Ishikawa (cell line): ENCODE data around the gene SNCAIP.

ENCODE experiments used
- CEBPB ChIP-seq: IDR thresholded peaks from 2 replicates; pipeline ENCODE4 v1.6.1; 2012
- CREB1 ChIP-seq: IDR thresholded peaks from 2 replicates; pipeline ENCODE4 v1.6.1; 2012; ENCODE audit warnings: low read depth
- EGR1 ChIP-seq: IDR thresholded peaks from 2 replicates; pipeline ENCODE4 v1.6.1; 2012
- EP300 ChIP-seq: IDR thresholded peaks from 2 replicates; pipeline ENCODE4 v1.6.1; 2012; ENCODE audit warnings: borderline replicate concordance
- FOXM1 ChIP-seq: IDR thresholded peaks from 2 replicates; pipeline ENCODE4 v1.6.1; 2012; ENCODE audit warnings: low read depth, borderline replicate concordance
- NFIC ChIP-seq: IDR thresholded peaks from 2 replicates; pipeline ENCODE4 v1.6.1; 2012
- RAD21 ChIP-seq: IDR thresholded peaks from 2 replicates; pipeline ENCODE4 v1.6.1; 2012; ENCODE audit warnings: low read depth
- TAF1 ChIP-seq: IDR thresholded peaks from 2 replicates; pipeline ENCODE4 v1.6.1; 2012; ENCODE audit warnings: low read depth, mild to moderate bottlenecking
- TCF12 ChIP-seq: IDR thresholded peaks from 2 replicates; pipeline ENCODE4 v1.6.1; 2012; ENCODE audit warnings: low read depth
- TEAD4 ChIP-seq: IDR thresholded peaks from 2 replicates; pipeline ENCODE4 v1.6.1; 2012
- YY1 ChIP-seq: IDR thresholded peaks from 2 replicates; pipeline ENCODE4 v1.6.1; 2012; ENCODE audit warnings: low read depth
- ZBTB7A ChIP-seq: IDR thresholded peaks from 2 replicates; pipeline ENCODE4 v1.6.1; 2012; ENCODE audit warnings: low read depth
- TF ChIP-seq, protein P1 (sequence below): IDR thresholded peaks from 2 replicates; pipeline ENCODE4 v1.6.1; 2012
- TF ChIP-seq, protein P2 (sequence below): IDR thresholded peaks from 2 replicates; pipeline ENCODE4 v1.6.1; 2012
- TF ChIP-seq, protein P3 (sequence below): IDR thresholded peaks from 2 replicates; pipeline ENCODE4 v1.6.1; 2012; ENCODE audit warnings: low read depth, mild to moderate bottlenecking

Gene SNCAIP

DNA sequence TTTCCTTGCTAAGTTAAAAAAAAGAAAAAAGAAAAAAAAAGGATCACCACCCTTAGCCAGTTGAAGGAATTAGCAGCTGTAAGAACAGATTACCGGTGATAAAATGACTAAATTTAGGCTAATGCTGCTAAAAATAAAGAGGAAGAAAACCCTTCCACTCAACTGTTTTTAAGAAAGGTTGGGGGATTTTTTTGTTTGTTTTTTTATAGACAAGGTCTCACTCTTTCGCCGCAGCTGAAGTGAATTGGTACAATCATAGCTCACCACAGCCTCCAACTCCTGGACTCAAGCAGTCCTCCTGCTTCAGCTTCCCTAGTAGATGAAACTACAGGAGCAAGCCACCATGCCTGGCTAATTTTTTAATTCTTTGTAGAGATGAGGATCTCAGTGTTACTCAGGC lies 101.7 kb downstream of the SNCAIP start:
- TF ChIP-seq, protein P1, sequence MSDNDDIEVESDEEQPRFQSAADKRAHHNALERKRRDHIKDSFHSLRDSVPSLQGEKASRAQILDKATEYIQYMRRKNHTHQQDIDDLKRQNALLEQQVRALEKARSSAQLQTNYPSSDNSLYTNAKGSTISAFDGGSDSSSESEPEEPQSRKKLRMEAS = no peak
- no peak for TF ChIP-seq ZBTB7A
- TF ChIP-seq FOXM1 = no peak
- TF ChIP-seq EGR1 = no peak
- no peak for TF ChIP-seq YY1
- no peak for TF ChIP-seq TCF12
- no peak for TF ChIP-seq RAD21
- no peak for TF ChIP-seq TAF1
- TF ChIP-seq, protein P2, sequence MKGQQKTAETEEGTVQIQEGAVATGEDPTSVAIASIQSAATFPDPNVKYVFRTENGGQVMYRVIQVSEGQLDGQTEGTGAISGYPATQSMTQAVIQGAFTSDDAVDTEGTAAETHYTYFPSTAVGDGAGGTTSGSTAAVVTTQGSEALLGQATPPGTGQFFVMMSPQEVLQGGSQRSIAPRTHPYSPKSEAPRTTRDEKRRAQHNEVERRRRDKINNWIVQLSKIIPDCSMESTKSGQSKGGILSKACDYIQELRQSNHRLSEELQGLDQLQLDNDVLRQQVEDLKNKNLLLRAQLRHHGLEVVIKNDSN = no peak
- TF ChIP-seq, protein P3, sequence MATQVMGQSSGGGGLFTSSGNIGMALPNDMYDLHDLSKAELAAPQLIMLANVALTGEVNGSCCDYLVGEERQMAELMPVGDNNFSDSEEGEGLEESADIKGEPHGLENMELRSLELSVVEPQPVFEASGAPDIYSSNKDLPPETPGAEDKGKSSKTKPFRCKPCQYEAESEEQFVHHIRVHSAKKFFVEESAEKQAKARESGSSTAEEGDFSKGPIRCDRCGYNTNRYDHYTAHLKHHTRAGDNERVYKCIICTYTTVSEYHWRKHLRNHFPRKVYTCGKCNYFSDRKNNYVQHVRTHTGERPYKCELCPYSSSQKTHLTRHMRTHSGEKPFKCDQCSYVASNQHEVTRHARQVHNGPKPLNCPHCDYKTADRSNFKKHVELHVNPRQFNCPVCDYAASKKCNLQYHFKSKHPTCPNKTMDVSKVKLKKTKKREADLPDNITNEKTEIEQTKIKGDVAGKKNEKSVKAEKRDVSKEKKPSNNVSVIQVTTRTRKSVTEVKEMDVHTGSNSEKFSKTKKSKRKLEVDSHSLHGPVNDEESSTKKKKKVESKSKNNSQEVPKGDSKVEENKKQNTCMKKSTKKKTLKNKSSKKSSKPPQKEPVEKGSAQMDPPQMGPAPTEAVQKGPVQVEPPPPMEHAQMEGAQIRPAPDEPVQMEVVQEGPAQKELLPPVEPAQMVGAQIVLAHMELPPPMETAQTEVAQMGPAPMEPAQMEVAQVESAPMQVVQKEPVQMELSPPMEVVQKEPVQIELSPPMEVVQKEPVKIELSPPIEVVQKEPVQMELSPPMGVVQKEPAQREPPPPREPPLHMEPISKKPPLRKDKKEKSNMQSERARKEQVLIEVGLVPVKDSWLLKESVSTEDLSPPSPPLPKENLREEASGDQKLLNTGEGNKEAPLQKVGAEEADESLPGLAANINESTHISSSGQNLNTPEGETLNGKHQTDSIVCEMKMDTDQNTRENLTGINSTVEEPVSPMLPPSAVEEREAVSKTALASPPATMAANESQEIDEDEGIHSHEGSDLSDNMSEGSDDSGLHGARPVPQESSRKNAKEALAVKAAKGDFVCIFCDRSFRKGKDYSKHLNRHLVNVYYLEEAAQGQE = no peak
- no peak for TF ChIP-seq CEBPB
- TF ChIP-seq NFIC = no peak
- TF ChIP-seq EP300 = no peak
- no peak for TF ChIP-seq TEAD4
- no peak for TF ChIP-seq CREB1

DNA sequence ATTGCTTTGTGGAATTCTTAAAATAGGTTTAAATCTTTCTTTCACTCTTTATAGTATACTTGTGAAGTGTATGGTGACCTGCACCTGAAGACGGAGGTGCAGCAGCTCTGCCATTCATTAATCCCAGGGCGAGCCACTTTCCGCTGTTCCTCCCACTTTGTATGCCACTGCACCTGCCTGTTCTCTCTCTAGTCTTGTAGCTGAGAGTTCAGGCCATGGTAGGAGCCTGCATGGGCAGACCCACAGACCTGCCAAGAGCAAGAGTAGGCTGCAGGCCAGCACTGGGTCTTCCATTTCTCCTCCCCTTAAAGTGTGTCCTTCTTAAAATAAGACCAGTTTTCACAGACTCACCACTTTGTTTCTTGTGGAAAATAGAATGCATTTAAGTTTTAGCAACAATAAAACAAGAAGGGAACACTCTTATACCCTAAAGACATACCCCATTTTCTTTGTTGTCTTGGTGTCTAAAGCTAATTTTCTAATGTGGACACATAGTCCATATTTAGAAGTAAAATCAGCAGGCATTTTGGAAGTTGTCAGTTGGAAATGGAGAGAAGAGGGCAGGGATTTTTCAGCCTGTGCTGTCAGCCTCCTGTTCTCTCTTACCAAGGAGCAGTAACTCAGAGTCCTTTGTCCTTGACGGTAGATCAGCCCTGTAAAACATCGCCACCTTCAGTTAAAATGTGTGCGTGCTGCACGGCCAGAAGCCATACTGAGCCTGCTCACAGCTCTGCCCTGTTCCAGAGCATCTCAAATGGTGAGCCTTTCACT lies 103.2 kb downstream of the SNCAIP start:
- TF ChIP-seq NFIC (no peak), RAD21 (peak; percentile 71), TAF1 (no peak)

DNA sequence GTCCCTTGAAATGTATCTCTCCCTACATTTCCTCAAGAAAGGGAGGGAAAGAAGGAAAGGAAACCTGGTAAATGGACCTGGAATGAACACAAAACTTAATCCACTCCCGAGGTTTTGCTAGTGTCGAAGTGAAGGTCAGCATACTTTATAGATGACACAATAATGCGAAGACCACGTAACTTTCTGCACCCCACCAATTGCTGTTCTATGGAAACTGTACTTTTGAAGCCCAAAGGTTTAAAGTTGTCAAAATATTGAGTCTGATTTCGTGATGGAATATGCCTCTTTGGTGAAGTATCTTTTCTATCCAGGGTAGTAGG lies 103.7 kb downstream of the SNCAIP start:
- TF ChIP-seq TEAD4 (no peak), CEBPB (no peak), EP300 (no peak), TAF1 (no peak), EGR1 (no peak), TCF12 (no peak), NFIC (no peak), RAD21 (no peak), ZBTB7A (no peak), CREB1 (no peak), YY1 (no peak), FOXM1 (no peak)
- TF ChIP-seq, protein P1 = no peak
- TF ChIP-seq, protein P2 = no peak
- TF ChIP-seq, protein P3 = no peak

DNA sequence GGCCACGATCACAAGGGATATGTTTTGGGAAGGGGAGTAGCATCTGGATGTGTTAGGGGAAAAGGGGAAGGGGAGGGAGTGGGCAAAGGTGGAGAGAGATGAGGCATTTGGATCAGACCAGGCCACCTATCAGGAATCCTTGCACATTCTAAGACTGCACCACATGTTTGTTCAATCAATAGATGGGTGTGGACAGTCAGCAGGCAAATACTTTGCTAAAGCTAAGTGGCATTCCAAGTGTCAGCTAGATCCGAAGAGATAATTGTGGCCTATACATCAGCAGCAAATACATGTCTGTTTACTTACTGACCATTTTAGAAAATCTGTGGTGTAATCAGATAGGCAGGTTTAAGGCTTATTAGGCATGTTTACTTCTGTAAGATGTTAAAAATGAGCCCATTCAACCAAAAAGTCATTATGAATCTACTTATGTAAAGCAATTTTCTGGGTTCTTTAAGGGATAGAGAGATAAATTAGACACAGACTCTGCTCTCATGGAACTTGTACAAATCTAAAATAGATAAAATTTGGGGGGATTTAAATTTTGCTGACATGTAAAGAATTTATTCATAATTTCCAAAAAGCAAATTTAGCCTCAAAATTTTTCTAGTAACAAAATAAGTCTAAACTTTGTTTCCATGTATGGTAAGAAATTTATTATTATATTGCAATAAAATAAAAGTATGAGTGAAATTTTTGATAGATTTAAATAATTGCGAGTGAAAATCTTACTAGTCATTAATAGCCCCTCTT lies 107.3 kb downstream of the SNCAIP start:
- no peak for TF ChIP-seq CEBPB
- no peak for TF ChIP-seq NFIC
- TF ChIP-seq, protein P1 = no peak
- TF ChIP-seq TAF1 = no peak
- no peak for TF ChIP-seq ZBTB7A
- TF ChIP-seq, protein P2 = no peak
- no peak for TF ChIP-seq TEAD4
- TF ChIP-seq, protein P3 = no peak
- TF ChIP-seq RAD21 = no peak
- TF ChIP-seq YY1 = no peak
- TF ChIP-seq CREB1 = no peak
- no peak for TF ChIP-seq EGR1
- no peak for TF ChIP-seq TCF12
- no peak for TF ChIP-seq FOXM1
